Hepatocyte (in vitro differentiated cells): Measurements from ENCODE around the gene FAM8A1.

ENCODE experiments used
- CTCF ChIP-seq: fragments of 200-600 bp; sonication (generic); IDR thresholded peaks from 2 replicates; pipeline ENCODE4 v1.5.1; 2016; ENCODE audit warnings: antibody characterized with exemption, mild to moderate bottlenecking; ENCODE audit not compliant: poor library complexity
- EZH2 ChIP-seq: fragments of 200-600 bp; sonication (generic); IDR thresholded peaks from 2 replicates; pipeline ENCODE4 v1.6.1; 2016; ENCODE audit warnings: antibody characterized with exemption, mild to moderate bottlenecking, borderline replicate concordance
- EZH2phosphoT487 ChIP-seq: fragments of 200-600 bp; sonication (generic); IDR thresholded peaks from one replicate; pipeline ENCODE4 v1.6.1; 2018; ENCODE audit warnings: antibody characterized with exemption, mild to moderate bottlenecking, low read depth, moderate library complexity; ENCODE audit not compliant: unreplicated experiment, severe bottlenecking

GRCh38 chr6:17656644-17657043 lies 56.5 kb downstream of the FAM8A1 start:
- TF ChIP-seq CTCF (no peak), EZH2 (no peak), EZH2phosphoT487 (no peak)
